Upper lobe of left lung (tissue), 6 donors: ENCODE measurements around the gene ITGA8. TPM values are rescaled to one million over a fixed set of nuclear protein-coding genes. Genes with fewer than 3 reads are reported as not detected.
"Not testable (repeated sequence)": the region's sequence is repeated elsewhere in the genome, so short reads cannot be mapped to it uniquely, and the experiment has no call there.

ENCODE experiments used
- ATAC-seq, 2 donors: fragments of 200-7000 bp; cut with Tn5 transposase; one replicate each; pipeline ENCODE4 v1.9.1; 2022; ENCODE audit warnings: mild to moderate bottlenecking in 2 of 2, moderate library complexity in 2 of 2; ENCODE audit not compliant: low FRiP score in 2 of 2
- DNase-seq, 2 donors: peaks; one replicate each; pipeline ENCODE4 v3.0.0-alpha.2; 2019 to 2020
- H3K27ac ChIP-seq, 4 donors: fragments of 200-600 bp; sonication (generic); one replicate each; pipeline ENCODE4 v1.5.1; 2016 to 2019
- H3K27me3 ChIP-seq, 4 donors: fragments of 200-600 bp; sonication (generic); one replicate each; pipeline ENCODE4 v1.5.1; 2017 to 2019
- H3K36me3 ChIP-seq, 4 donors: fragments of 200-600 bp; sonication (generic); one replicate each; pipeline ENCODE4 v1.5.1; 2016 to 2019
- H3K4me1 ChIP-seq, 4 donors: fragments of 200-600 bp; sonication (generic); one replicate each; pipeline ENCODE4 v1.5.1; 2018 to 2019
- H3K4me3 ChIP-seq, 4 donors: fragments of 200-600 bp; sonication (generic); one replicate each; pipeline ENCODE4 v1.5.1; 2017 to 2019; ENCODE audit warnings: mild to moderate bottlenecking in 2 of 4, moderate library complexity in 1 of 4
- H3K9me3 ChIP-seq, 4 donors: fragments of 200-600 bp; sonication (generic); one replicate each; pipeline ENCODE4 v1.5.1; 2018 to 2019
- CTCF ChIP-seq, 6 experiments: fragments of 450-650 bp in 4 of 6; fragments of 200-600 bp in 2 of 6; sonication (generic) in 2 of 6; IDR thresholded peaks; one replicate each; pipeline ENCODE4 v1.5.1; 2016 to 2019; ENCODE audit warnings: antibody characterized with exemption in 6 of 6
- EP300 ChIP-seq, 4 donors: sonication (generic); formaldehyde crosslinking; IDR thresholded peaks; one replicate each; pipeline ENCODE4 v1.5.1; 2017; ENCODE audit warnings: antibody characterized with exemption in 4 of 4, control low read depth in 2 of 4
- POLR2A ChIP-seq, 4 donors: fragments of 450-650 bp; IDR thresholded peaks; one replicate each; pipeline ENCODE4 v1.5.1; 2016 to 2017; ENCODE audit warnings: antibody characterized with exemption in 4 of 4, mild to moderate bottlenecking in 2 of 4
- POLR2AphosphoS5 ChIP-seq, 2 donors: sonication (generic); formaldehyde crosslinking; IDR thresholded peaks; one replicate each; pipeline ENCODE4 v1.5.1; 2017; ENCODE audit warnings: antibody characterized with exemption in 2 of 2
- WGBS, 2 donors: methylation state at CpG; one replicate each; pipeline ENCODE4 v1.1.5; 2017 to 2018; 5-methylcytosine and 5-hydroxymethylcytosine counted together
- total RNA-seq, 6 donors: library from RNA; depleted of rRNA in 4 of 6; stranded (reverse); fragments of >200 nt in 4 of 6; gene quantifications; one replicate each; pipeline versions ENCODE4 v1.1.0 to v1.2.1, GENCODE V29; 2016 to 2021
- donor health status: DM: no; HTN: no; CAD: no; lungs with moderate emphysema.
- donor health status: DM: no; HTN: yes; CAD: no; lungs with severe emphysema.

The ITGA8 gene
- total RNA-seq, 6 donors from 2014 or later: 18.2 to 40.3 (median 26.4) TPM

- ATAC-seq: no peak
- Histone ChIP-seq H3K27ac (no peak overlapping the region), H3K36me3 (no peaks in the 10 kb centered on the region), H3K9me3 (no peaks in the 10 kb centered on the region), H3K4me1 (peaks cover 0 to 3% (median 0%) of the 10 kb centered on the region in 4 donors), H3K27me3 (no peaks in the 10 kb centered on the region), H3K4me3 (no peak overlapping the region)
- TF ChIP-seq POLR2A (IDR thresholded peaks at IDR 0.05): no peak
- TF ChIP-seq CTCF (IDR thresholded peaks at IDR 0.05): no peak
- TF ChIP-seq EP300 (IDR thresholded peaks at IDR 0.05): no peak
- no peak for TF ChIP-seq POLR2AphosphoS5 (IDR thresholded peaks at IDR 0.05)
- no peak for DNase-seq
- WGBS, 2 donors: 52 to 62% methylated on average over 2 of the region's 2 CpGs
These were observed 237.6 kb downstream of the ITGA8 start for GRCh38 chr10:15482156-15482555.

GRCh38 chr10:15478950-15479349 lies 240.8 kb downstream of the ITGA8 start:
- 51 to 64% methylated on average over 2 of the region's 2 CpGs for WGBS, 2 donors
- Histone ChIP-seq H3K36me3 (no peaks in the 10 kb centered on the region), H3K4me1 (no peaks in the 10 kb centered on the region), H3K27ac (no peak overlapping the region), H3K27me3 (no peaks in the 10 kb centered on the region), H3K9me3 (no peaks in the 10 kb centered on the region), H3K4me3 (no peak overlapping the region)
- TF ChIP-seq CTCF (IDR thresholded peaks at IDR 0.05) (no peak), POLR2A (IDR thresholded peaks at IDR 0.05) (no peak), EP300 (IDR thresholded peaks at IDR 0.05) (no peak), POLR2AphosphoS5 (IDR thresholded peaks at IDR 0.05) (no peak)
- ATAC-seq (no peak), DNase-seq (no peak)

GRCh38 chr10:15478429-15478828 lies 241.3 kb downstream of the ITGA8 start:
- H3K4me3 ChIP-seq: no peak overlapping the region
- ATAC-seq (no peak), DNase-seq (no peak)
- 46 to 47% methylated on average over 6 of the region's 6 CpGs for WGBS, 2 donors
- H3K36me3 ChIP-seq: no peaks in the 10 kb centered on the region
- H3K27ac ChIP-seq: no peak overlapping the region
- H3K4me1 ChIP-seq: no peaks in the 10 kb centered on the region
- TF ChIP-seq POLR2A (IDR thresholded peaks at IDR 0.05) (no peak), CTCF (IDR thresholded peaks at IDR 0.05) (no peak), EP300 (IDR thresholded peaks at IDR 0.05) (no peak), POLR2AphosphoS5 (IDR thresholded peaks at IDR 0.05) (no peak)
- H3K27me3 ChIP-seq: no peaks in the 10 kb centered on the region
- no peaks in the 10 kb centered on the region for H3K9me3 ChIP-seq

- 91 to 92% methylated on average over 2 to 4 of the region's 4 CpGs for WGBS, 2 donors
- TF ChIP-seq POLR2AphosphoS5 (IDR thresholded peaks at IDR 0.05): no peak
- no peak for TF ChIP-seq POLR2A (IDR thresholded peaks at IDR 0.05)
- no peak for TF ChIP-seq CTCF (IDR thresholded peaks at IDR 0.05)
- no peak for TF ChIP-seq EP300 (IDR thresholded peaks at IDR 0.05)
- Histone ChIP-seq H3K36me3 (no peaks in the 10 kb centered on the region), H3K27me3 (no peaks in the 10 kb centered on the region), H3K4me3 (no peak overlapping the region), H3K9me3 (no peaks in the 10 kb centered on the region), H3K27ac (no peak overlapping the region), H3K4me1 (no peaks in the 10 kb centered on the region)
- no peak for DNase-seq
- ATAC-seq: no peak
These were observed 243.4 kb downstream of the ITGA8 start for GRCh38 chr10:15476337-15476736.

- H3K9me3 ChIP-seq, DNase-seq, ATAC-seq, H3K27me3 ChIP-seq, H3K36me3 ChIP-seq, H3K4me1 ChIP-seq, H3K27ac ChIP-seq, H3K4me3 ChIP-seq: not testable (repeated sequence)
These were observed 244.3 kb downstream of the ITGA8 start for GRCh38 chr10:15475439-15475838.
